ENCODE results near the gene TGIF2LX.
"Not testable (repeated sequence)": the region's sequence is repeated elsewhere in the genome, so short reads cannot be mapped to it uniquely, and the experiment has no call there.

TGIF2LX gene

GRCh38 chrX:89921665-89922064 is at the start of gene TGIF2LX:
TGIF2LX (plus strand) TSS chrX:89921908; CDS start chrX:89922086, 178 bp downstream.
- DNase-seq (ENCODE audit: low read depth) = not testable (repeated sequence)

- not testable (repeated sequence) for DNase-seq (ENCODE audit: low read depth)
These were observed 728 bp downstream of the TGIF2LX start for GRCh38 chrX:89922338-89922934.

GRCh38 chrX:89943077-89943476 is 21.4 kb downstream of the TGIF2LX start:
- not testable (repeated sequence) for DNase-seq (ENCODE audit: low read depth)

- DNase-seq (ENCODE audit: low read depth) = not testable (repeated sequence)
These were observed 43.9 kb downstream of the TGIF2LX start for GRCh38 chrX:89965588-89965987.
